Measurements from ENCODE around the gene TBC1D8.

- TF ChIP-seq CTCF (IDR thresholded peaks at IDR 0.05; ENCODE audit: low read depth, low read length, poor library complexity, severe bottlenecking) (no peak), EZH2phosphoT487 (IDR thresholded peaks at IDR 0.05; ENCODE audit: borderline replicate concordance, low read length) (no peak)
These were observed 99.0 kb downstream of the TBC1D8 start for GRCh38 chr2:101052147-101052546.

Measured in DOHH2 (cell line).